ENCODE results near the gene SORCS2.

Gene SORCS2

DNA sequence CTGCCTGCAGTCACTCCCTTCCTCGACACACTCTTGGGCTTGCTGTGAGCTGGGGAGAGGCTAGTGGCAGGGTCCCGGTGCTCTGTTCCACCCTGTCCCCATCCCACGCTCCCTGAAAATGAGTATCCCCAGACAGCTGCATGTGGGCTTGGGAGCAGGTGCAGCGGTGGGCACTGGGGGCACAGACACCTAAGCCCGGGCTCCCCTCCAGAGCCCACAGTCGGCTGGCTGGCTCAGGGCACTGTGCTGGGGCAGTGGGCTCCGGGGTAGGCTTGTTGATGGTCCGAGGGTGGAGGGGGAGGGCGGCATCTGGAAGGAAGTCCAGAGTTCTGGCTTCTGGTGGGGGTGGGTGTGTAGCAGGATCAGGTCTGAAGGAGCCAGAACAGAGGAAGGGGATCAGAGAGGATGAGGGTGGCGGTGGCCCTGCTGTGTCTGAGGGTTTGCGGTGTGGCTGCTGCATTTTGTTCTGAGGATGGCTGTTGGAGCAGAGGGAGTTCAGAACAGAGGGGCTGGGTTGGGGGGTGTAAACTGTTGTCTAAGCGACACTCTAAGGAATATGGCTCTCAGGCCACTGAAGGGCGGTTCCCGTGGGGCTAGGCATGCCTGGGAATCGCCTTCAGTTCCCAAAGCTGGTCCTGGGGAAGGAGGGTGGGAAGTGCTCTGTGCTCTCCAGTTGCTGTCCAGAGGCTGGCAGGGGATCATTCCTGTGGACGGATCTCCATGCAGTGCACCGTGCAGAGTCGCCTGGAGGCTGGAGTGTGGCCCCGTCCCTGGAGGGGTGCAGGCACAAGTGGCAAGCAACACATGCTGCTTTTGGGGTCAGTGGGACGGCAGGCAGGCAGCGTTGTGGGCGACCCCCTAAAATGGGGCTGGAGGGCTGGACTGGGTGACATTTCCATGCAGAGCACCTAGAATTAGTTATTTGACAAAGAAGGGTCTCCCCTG, 114.0 kb downstream of the SORCS2 start:
- TF ChIP-seq, protein P1, sequence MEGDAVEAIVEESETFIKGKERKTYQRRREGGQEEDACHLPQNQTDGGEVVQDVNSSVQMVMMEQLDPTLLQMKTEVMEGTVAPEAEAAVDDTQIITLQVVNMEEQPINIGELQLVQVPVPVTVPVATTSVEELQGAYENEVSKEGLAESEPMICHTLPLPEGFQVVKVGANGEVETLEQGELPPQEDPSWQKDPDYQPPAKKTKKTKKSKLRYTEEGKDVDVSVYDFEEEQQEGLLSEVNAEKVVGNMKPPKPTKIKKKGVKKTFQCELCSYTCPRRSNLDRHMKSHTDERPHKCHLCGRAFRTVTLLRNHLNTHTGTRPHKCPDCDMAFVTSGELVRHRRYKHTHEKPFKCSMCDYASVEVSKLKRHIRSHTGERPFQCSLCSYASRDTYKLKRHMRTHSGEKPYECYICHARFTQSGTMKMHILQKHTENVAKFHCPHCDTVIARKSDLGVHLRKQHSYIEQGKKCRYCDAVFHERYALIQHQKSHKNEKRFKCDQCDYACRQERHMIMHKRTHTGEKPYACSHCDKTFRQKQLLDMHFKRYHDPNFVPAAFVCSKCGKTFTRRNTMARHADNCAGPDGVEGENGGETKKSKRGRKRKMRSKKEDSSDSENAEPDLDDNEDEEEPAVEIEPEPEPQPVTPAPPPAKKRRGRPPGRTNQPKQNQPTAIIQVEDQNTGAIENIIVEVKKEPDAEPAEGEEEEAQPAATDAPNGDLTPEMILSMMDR (conservative IDR thresholded peaks at IDR 0.05) = no peak
- no peak overlapping the region for H3K27ac ChIP-seq

DNA sequence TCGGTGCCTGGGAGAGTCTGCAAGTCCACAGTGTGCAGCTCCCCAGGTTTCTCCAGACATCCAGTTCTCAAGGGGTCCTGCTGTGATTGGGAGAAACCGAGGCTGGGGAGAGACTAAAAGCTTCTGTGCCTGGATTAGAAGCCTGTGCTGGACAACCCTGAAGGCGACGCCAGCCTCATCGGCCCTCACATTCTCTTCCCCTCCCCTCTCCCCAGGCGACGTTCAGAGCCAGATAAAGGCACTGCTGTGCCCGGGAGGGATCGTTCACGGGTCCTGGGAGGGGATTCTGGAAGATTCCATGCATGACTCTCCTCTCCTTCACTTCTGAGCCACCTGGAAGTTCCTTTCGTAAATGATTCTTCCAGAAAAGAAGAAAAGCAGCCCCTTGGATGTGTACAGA, 114.6 kb downstream of the SORCS2 start:
- no peak overlapping the region for H3K27ac ChIP-seq
- TF ChIP-seq, protein P1 (conservative IDR thresholded peaks at IDR 0.05) = no peak

DNA sequence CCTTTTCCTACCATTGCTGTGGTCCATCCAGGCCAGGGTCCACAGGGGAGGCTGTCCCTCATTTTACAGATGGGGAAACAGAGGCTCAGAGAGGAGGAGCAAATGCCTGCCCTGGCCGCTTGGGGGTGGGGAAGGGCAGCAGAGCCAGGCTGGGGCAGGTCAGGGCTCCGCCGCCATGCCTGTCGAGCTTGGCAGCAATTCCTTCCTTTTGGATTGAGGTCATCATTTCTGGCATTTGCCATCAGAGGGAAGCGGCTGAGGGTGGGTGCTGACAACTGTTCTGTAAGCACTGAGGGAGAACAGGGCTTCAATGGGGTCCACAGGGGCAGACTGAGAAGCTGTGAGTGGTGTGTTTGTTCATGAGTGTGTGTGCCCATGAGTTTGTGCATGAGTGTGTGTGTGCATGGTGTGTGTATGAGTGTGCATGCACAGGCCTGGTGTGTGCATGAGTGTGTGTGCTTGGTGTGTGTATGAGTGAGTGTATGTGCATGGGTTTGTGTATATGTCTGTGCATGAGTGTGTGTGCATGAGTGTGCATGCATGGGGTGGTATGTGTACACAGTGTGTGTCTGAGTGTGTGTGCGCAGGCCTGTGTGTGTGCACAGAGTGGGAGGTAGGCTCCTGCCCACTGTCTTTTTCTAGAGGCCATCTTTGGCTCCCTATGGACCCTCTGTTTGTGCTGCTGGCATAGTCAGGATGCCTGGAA, 115.2 kb downstream of the SORCS2 start:
- no peak overlapping the region for H3K27ac ChIP-seq
- TF ChIP-seq, protein P1 (conservative IDR thresholded peaks at IDR 0.05) = no peak

DNA sequence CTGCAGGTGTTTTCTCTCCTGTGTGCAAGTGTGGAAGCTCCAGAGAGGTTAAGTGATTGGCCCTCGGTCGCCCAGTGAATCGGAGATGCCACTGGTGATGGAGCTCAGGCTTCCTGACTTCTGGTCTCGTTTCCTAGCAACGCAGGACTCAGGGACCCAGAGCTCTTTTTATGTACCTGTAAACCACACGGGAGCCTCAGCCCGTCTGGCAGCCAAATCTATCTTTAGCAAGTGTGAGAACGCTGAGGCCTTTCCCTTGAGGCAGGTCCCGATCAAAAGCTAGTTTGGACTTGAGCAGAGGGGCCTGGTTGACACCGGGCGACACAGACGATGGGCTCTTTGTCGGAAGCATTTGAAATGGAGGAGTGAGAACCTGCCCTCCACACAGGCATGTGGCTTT, 116.8 kb downstream of the SORCS2 start:
- TF ChIP-seq, protein P1 (conservative IDR thresholded peaks at IDR 0.05) = no peak
- H3K27ac ChIP-seq = no peak overlapping the region

DNA sequence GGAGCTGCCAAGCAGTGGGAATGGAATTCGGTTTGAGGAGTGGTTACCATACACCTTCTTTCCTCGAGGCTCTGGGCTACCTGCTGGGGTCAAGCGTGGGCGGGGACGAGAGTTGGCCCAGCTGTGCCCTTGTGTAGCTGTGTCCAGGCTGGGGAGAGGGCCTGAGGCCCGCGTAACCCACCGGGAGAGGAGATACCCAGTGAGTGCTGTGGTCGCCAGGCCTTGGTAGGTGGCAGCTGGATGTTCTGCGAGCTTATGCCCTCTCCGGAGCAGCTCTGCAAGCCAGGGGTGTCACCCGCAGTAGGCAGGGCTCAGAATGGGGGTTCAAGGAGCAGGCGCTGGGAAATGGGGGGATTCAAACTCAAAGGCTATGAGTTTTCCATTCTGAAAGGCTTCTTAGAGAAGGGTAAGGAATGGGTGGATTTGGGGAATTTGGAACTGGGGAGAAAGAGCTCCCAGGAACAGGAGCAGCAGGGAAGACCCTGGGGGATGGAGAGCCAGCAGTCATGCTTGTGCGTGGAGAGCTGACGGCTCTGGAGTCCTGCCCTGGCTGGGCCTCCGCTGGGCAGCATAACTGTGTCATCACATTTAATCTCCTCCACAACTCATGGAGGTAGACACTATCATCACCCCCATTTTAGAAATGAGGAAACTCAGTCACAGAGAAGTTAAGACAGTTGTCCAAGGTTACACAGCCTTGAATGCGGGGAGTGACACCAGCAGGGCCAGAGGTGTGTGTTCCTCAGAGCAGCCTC, 117.5 kb downstream of the SORCS2 start:
- TF ChIP-seq, protein P1 (conservative IDR thresholded peaks at IDR 0.05) = no peak
- H3K27ac ChIP-seq = no peak overlapping the region

DNA sequence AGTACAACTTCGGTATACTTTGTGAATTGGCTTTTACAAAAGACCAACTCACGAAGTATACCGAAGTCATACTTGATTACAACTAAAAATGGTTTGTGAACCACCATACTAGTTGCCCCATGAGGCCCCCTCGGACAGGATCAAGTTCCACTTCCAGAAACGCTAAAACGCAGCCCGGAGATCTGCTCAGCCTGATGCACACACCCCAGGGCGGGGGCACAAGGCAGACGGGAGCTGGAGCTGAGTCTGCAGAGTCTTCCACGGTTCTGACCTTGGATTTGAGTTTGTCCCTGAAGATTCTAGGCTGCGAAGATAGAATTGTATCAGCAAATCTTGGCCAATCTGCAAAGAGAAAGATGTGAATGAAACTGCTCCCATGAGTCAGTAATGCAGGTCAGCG, 118.1 kb downstream of the SORCS2 start:
- TF ChIP-seq, protein P1 (conservative IDR thresholded peaks at IDR 0.05) = no peak
- H3K27ac ChIP-seq = no peak overlapping the region

DNA sequence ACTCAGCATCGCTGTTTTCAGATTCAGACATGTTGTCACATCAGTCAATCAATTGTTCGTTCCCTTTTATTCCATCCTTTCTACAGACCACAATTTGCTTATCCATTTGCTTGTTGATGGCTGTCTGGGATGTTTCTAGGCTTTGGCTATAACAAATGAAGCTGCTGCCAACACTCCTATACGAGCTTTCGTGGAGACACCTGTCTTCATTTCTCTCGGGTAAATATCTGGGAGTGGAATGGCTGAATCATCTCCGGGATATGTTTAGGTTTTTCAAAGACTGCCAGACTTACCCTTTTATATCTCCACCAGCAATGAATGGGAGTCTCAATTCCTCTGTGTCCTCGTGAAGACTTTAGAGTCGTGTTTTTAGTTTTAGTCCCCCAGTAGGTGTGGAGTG, 118.9 kb downstream of the SORCS2 start:
- TF ChIP-seq, protein P1 (conservative IDR thresholded peaks at IDR 0.05) = no peak
- no peak overlapping the region for H3K27ac ChIP-seq
